Endothelial cell of umbilical vein (primary cell): Measurements from ENCODE around the gene ACBD7. TPM values are rescaled to one million over a fixed set of nuclear protein-coding genes. Genes with fewer than 3 reads are reported as not detected.

ENCODE experiments used
- BruUV-seq: library from RNA; stranded (reverse); fragments of 400-500 nt; replicated peaks from 2 replicates; lab custom pipeline; 2021; lab: Mats Ljungman, UMichigan
- CTCF ChIA-PET: fragments of 300-600, 350-600 bp; sonication (Branson Sonifier 250); formaldehyde crosslinking; loops from one replicate; lab custom pipeline; 2021; ENCODE audit warnings: antibody characterized with exemption, inconsistent platforms; lab: Charles Lee
- POLR2A ChIA-PET: fragments of 300-600, 350-600 bp; sonication (Branson Sonifier 250); formaldehyde crosslinking; loops from one replicate; lab custom pipeline; 2021; ENCODE audit warnings: antibody characterized with exemption, inconsistent platforms; lab: Charles Lee
- DNase-seq: peaks from one replicate; pipeline ENCODE4 v3.0.0-alpha.2; 2011; ENCODE audit warnings: low read depth, low spot score
- FAIRE-seq: peaks from 2 replicates; lab custom pipeline; 2011; peaks lifted over from hg19 to GRCh38; lab: Jason Lieb, UNC
- H2AFZ ChIP-seq: 2 replicates; pipeline ENCODE4 v1.6.0; 2012; ENCODE audit warnings: low read depth, low read length, control low read depth, inconsistent platforms
- H3K27ac ChIP-seq: 2 replicates; pipeline ENCODE4 v1.5.1; 2011; ENCODE audit warnings: low read depth, mild to moderate bottlenecking, control low read depth, low read length, moderate library complexity; ENCODE audit not compliant: insufficient read depth
- H3K27me3 ChIP-seq, 2 experiments: 2 replicates each; pipeline versions ENCODE4 v1.6.0 to v1.6.1; 2011; ENCODE audit warnings: low read length in 2 of 2, mixed read lengths in 1 of 2; ENCODE audit not compliant: control insufficient read depth in 2 of 2, insufficient read depth in 2 of 2
- H3K36me3 ChIP-seq, 2 experiments: 2 replicates in 1 of 2; 3 replicates in 1 of 2; pipeline ENCODE4 v1.5.1; 2011; ENCODE audit warnings: low read length in 2 of 2, mild to moderate bottlenecking in 1 of 2, moderate library complexity in 1 of 2; ENCODE audit not compliant: control insufficient read depth in 2 of 2, insufficient read depth in 2 of 2; ENCODE audit errors: extremely low read depth in 1 of 2
- H3K4me1 ChIP-seq: 3 replicates; pipeline ENCODE4 v1.5.1; 2011; ENCODE audit warnings: mild to moderate bottlenecking, low read length; ENCODE audit not compliant: control insufficient read depth, insufficient read depth; ENCODE audit errors: extremely low read depth
- H3K4me2 ChIP-seq: 2 replicates; pipeline ENCODE4 v1.6.1; 2011; ENCODE audit warnings: low read length, control low read depth, mixed read lengths; ENCODE audit not compliant: insufficient read depth
- H3K4me3 ChIP-seq, 3 experiments: fragments of 200-600 bp in 1 of 3; sonication (generic), shearing (Covaris generic) in 1 of 3; replicated peaks in 1 of 3; 2 replicates each; pipeline ENCODE4 v1.5.1; 2011 to 2016; ENCODE audit warnings: control low read depth in 3 of 3, low read length in 3 of 3, mild to moderate bottlenecking in 2 of 3, inconsistent platforms in 1 of 3, low read depth in 1 of 3, moderate library complexity in 1 of 3; ENCODE audit not compliant: insufficient read depth in 1 of 3
- H3K79me2 ChIP-seq: 2 replicates; pipeline ENCODE4 v1.6.0; 2012; ENCODE audit warnings: low read length, inconsistent platforms; ENCODE audit not compliant: control insufficient read depth, insufficient read depth
- H3K9ac ChIP-seq: replicated peaks from 2 replicates; pipeline ENCODE3; 2011; ENCODE audit warnings: low read length, control low read depth; ENCODE audit not compliant: insufficient read depth; ENCODE audit errors: extremely low read depth
- H3K9me1 ChIP-seq: replicated peaks from 3 replicates; pipeline ENCODE4 v1.6.0; 2011; ENCODE audit warnings: mild to moderate bottlenecking, low read length; ENCODE audit not compliant: control insufficient read depth, insufficient read depth; ENCODE audit errors: extremely low read depth
- H3K9me3 ChIP-seq: replicated peaks from 2 replicates; pipeline ENCODE4 v1.5.1; 2012; ENCODE audit warnings: low read length, inconsistent platforms; ENCODE audit not compliant: control insufficient read depth, insufficient read depth
- H4K20me1 ChIP-seq: replicated peaks from 2 replicates; pipeline ENCODE3; 2011; ENCODE audit warnings: mild to moderate bottlenecking, low read length; ENCODE audit not compliant: control insufficient read depth, insufficient read depth; ENCODE audit errors: extremely low read depth
- EZH2 ChIP-seq: IDR thresholded peaks from 2 replicates; pipeline ENCODE4 v1.6.1; 2012; ENCODE audit warnings: borderline replicate concordance, low read depth, mild to moderate bottlenecking, moderate library complexity, low read length, inconsistent platforms; ENCODE audit not compliant: severe bottlenecking
- FOS ChIP-seq: IDR thresholded peaks from 2 replicates; pipeline ENCODE4 v1.6.1; 2011; ENCODE audit warnings: mild to moderate bottlenecking, low read length, moderate library complexity, borderline replicate concordance; ENCODE audit not compliant: insufficient read depth
- GATA2 ChIP-seq: IDR thresholded peaks from 2 replicates; pipeline ENCODE4 v1.7.0; 2011; ENCODE audit warnings: low read depth, mild to moderate bottlenecking, moderate library complexity, mixed read lengths, low read length; ENCODE audit not compliant: insufficient read length, insufficient read depth
- JUN ChIP-seq: IDR thresholded peaks from 2 replicates; pipeline ENCODE4 v1.6.1; 2011; ENCODE audit warnings: borderline replicate concordance, low read depth; ENCODE audit not compliant: insufficient read length, insufficient read depth
- MYC ChIP-seq: IDR thresholded peaks from one replicate; pipeline ENCODE4 v1.6.1; 2011; ENCODE audit warnings: mild to moderate bottlenecking, low read depth, low read length
- POLR2A ChIP-seq: IDR thresholded peaks from 2 replicates; pipeline ENCODE4 v1.6.1; 2012; ENCODE audit warnings: low read depth, mild to moderate bottlenecking, control low read depth, low read length
- POLR2AphosphoS5 ChIP-seq: IDR thresholded peaks from 2 replicates; pipeline ENCODE4 v1.6.1; 2012; ENCODE audit warnings: low read depth, mild to moderate bottlenecking, control low read depth, low read length, moderate library complexity; ENCODE audit not compliant: insufficient read depth
- dilution Hi-C: fragments of 300-500 bp; cut with MboI; formaldehyde crosslinking; loops from one replicate; pipeline ENCODE4 v1.15.0; 2019; ENCODE audit warnings: low sequenced_read_pairs; ENCODE audit not compliant: extremely low pct_ligation_motif_present
- intact Hi-C: fragments of 100-400 bp; cut with micrococcal nuclease; formaldehyde crosslinking; loops from one replicate; pipeline ENCODE4 v1.10.0; 2022
- polyA plus RNA-seq, 4 experiments: library from polyadenylated mRNA; depleted of rRNA in 3 of 4; stranded (reverse) in 3 of 4; unstranded in 1 of 4; fragments of >200 nt; gene quantifications; 2 replicates each; pipeline versions ENCODE4 v1.2.1 to v1.2.3, GENCODE V29; 2011 to 2012; ENCODE audit warnings: missing spikeins in 1 of 4
- total RNA-seq: library from RNA; stranded (reverse); gene quantifications from 2 replicates; pipeline ENCODE4 v1.2.3, GENCODE V29; 2021
- TF ChIP-seq, protein P1 (sequence below): IDR thresholded peaks from 2 replicates; pipeline ENCODE4 v1.6.1; 2011; ENCODE audit not compliant: insufficient read depth, insufficient read length
- TF ChIP-seq, protein P2 (sequence below), 2 donors: IDR thresholded peaks; 1 replicate in 1 of 2; 2 replicates in 1 of 2; pipeline ENCODE4 v1.5.1; 2011; ENCODE audit warnings: low read length in 2 of 2, mild to moderate bottlenecking in 2 of 2, moderate library complexity in 2 of 2, control low read depth in 1 of 2, inconsistent platforms in 1 of 2, low read depth in 1 of 2; ENCODE audit not compliant: insufficient read depth in 1 of 2; ENCODE audit errors: extremely low read depth in 1 of 2

ACBD7 gene
- total and polyA plus RNA-seq, 2 donors (not counting 3 experiments of a cell fraction or from before 2014, with no cell fraction given) = 1.2 to 2.8 TPM

DNA sequence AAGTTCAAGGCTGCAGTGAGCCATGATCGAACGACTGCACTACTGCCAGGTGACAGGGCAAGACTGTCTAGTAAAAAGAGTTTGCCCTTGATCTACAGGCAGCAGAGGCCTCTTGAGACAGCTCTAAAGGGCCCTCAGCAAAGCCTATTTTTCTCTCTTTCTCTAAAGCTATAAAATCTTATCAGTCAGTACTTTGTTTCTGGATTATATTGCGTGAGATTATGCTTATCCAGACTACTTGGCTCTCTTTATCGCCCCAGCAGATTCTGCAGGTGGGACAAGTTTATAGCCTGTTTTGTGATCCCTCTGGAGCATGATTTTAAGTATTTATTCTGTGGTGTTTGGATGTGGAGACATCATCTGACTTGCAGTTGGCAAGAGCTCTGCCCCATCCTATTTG, 11.3 kb upstream of the ACBD7 start:
- Histone ChIP-seq H3K27me3 (no peaks in the 10 kb centered on the region), H3K27ac (no peak overlapping the region), H2AFZ (no peak overlapping the region), H3K9me1 (no peaks in the 10 kb centered on the region), H4K20me1 (no peaks in the 10 kb centered on the region), H3K9me3 (no peaks in the 10 kb centered on the region), H3K9ac (no peak overlapping the region), H3K79me2 (peaks cover 30% of the 10 kb centered on the region), H3K4me1 (peaks cover 12% of the 10 kb centered on the region), H3K4me2 (no peak overlapping the region), H3K36me3 (peaks cover 8 to 14% of the 10 kb centered on the region in 2 experiments), H3K4me3 (no peak overlapping the region)
- no peak for TF ChIP-seq JUN
- no peak for TF ChIP-seq POLR2AphosphoS5
- no peak for TF ChIP-seq POLR2A
- no peak for TF ChIP-seq MYC
- no peak for TF ChIP-seq FOS
- no peak for TF ChIP-seq GATA2
- TF ChIP-seq, protein P1, sequence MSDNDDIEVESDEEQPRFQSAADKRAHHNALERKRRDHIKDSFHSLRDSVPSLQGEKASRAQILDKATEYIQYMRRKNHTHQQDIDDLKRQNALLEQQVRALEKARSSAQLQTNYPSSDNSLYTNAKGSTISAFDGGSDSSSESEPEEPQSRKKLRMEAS = no peak
- TF ChIP-seq EZH2 = no peak
- TF ChIP-seq, protein P2, sequence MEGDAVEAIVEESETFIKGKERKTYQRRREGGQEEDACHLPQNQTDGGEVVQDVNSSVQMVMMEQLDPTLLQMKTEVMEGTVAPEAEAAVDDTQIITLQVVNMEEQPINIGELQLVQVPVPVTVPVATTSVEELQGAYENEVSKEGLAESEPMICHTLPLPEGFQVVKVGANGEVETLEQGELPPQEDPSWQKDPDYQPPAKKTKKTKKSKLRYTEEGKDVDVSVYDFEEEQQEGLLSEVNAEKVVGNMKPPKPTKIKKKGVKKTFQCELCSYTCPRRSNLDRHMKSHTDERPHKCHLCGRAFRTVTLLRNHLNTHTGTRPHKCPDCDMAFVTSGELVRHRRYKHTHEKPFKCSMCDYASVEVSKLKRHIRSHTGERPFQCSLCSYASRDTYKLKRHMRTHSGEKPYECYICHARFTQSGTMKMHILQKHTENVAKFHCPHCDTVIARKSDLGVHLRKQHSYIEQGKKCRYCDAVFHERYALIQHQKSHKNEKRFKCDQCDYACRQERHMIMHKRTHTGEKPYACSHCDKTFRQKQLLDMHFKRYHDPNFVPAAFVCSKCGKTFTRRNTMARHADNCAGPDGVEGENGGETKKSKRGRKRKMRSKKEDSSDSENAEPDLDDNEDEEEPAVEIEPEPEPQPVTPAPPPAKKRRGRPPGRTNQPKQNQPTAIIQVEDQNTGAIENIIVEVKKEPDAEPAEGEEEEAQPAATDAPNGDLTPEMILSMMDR (IDR thresholded peaks at IDR 0.05; ENCODE audit: extremely low read depth in 1 of 2, insufficient read depth in 1 of 2, low read depth in 1 of 2, low read length in 2 of 2) = no peak
- DNase-seq = no peak
- no peak for FAIRE-seq
- intact Hi-C loops = loop anchor here (10.0 kb wide), 1 partner anchor 275 kb away; the partner anchor contains the start of gene FAM171A1
- dilution Hi-C loops = no loop called here
- CTCF ChIA-PET = interaction anchor here (0.6 to 1.3 kb wide), 2 partner anchors 16 to 275 kb away, joined by 3 to 4 read pairs; no protein-coding TSS in a partner anchor
- POLR2A ChIA-PET = no interaction called here
- no TSS peak for BruUV-seq
